Astrocyte of the cerebellum (primary cell): ENCODE results near the gene NDUFS3.
A peak's percentile ranks its signal among the peaks of the same experiment; 100 is the strongest.
"Not testable (repeated sequence)": the region's sequence is repeated elsewhere in the genome, so short reads cannot be mapped to it uniquely, and the experiment has no call there.

Experiments used
- DNase-seq: peaks from one replicate; pipeline ENCODE4 v3.0.0-alpha.2; 2011; ENCODE audit warnings: low read depth
- H3K4me3 ChIP-seq: 2 replicates; pipeline ENCODE4 v1.5.1; 2011; ENCODE audit warnings: mild to moderate bottlenecking, low read depth, low read length, moderate library complexity
- CTCF ChIP-seq: IDR thresholded peaks from 2 replicates; pipeline ENCODE4 v1.5.1; 2012; ENCODE audit warnings: low read length, low read depth, moderate library complexity, mild to moderate bottlenecking; ENCODE audit errors: missing control alignments
- in situ Hi-C: cut with HindIII; loops from 2 replicates; pipeline ENCODE4 v1.10.0; 2017; ENCODE audit warnings: low sequenced_read_pairs

Gene NDUFS3

GRCh38 chr11:47578524-47579494 is at the start of gene NDUFS3, which contains the start of gene KBTBD4:
Gene NDUFS3, plus strand, starts transcription at chr11:47579074. Its CDS starts 18 bp downstream, at chr11:47579092.
Gene KBTBD4, minus strand, starts transcription at chr11:47578970. Its CDS starts 19 bp downstream, at chr11:47578951.
- TF ChIP-seq CTCF: no peak
- peak; percentile 78 for DNase-seq
- H3K4me3 ChIP-seq: peak within 1 kb of the TSS; percentile 86
- in situ Hi-C loops: loop anchor here (5.0 kb wide), 1 partner anchor 33 kb away; no protein-coding TSS in a partner anchor

GRCh38 chr11:47529951-47530350 is 48.9 kb upstream of the NDUFS3 start:
- no peak for DNase-seq
- in situ Hi-C loops: no loop called here
- no peak overlapping the region for H3K4me3 ChIP-seq
- no peak for TF ChIP-seq CTCF

GRCh38 chr11:47530721-47531120 is 48.2 kb upstream of the NDUFS3 start:
- in situ Hi-C loops, DNase-seq, H3K4me3 ChIP-seq: not testable (repeated sequence)

- no peak for TF ChIP-seq CTCF
- in situ Hi-C loops: no loop called here
- no peak for DNase-seq
- no peak overlapping the region for H3K4me3 ChIP-seq
Measured at GRCh38 chr11:47531666-47532065, 47.2 kb upstream of the NDUFS3 start.

- no peak overlapping the region for H3K4me3 ChIP-seq
- TF ChIP-seq CTCF: no peak
- no peak for DNase-seq
- in situ Hi-C loops: no loop called here
Measured at GRCh38 chr11:47532597-47533213, 46.2 kb upstream of the NDUFS3 start.

GRCh38 chr11:47533690-47534151 is 45.2 kb upstream of the NDUFS3 start:
- DNase-seq: no peak
- in situ Hi-C loops: no loop called here
- no peak for TF ChIP-seq CTCF
- H3K4me3 ChIP-seq: no peak overlapping the region

GRCh38 chr11:47534704-47535251 is 44.1 kb upstream of the NDUFS3 start:
- DNase-seq: no peak
- TF ChIP-seq CTCF: no peak
- in situ Hi-C loops: no loop called here

More at GRCh38 chr11:47534704-47535251, 44.1 kb upstream of the NDUFS3 start:
- no peak overlapping the region for H3K4me3 ChIP-seq
